HG02763 (cell line): ENCODE data around the gene MCCC1.
A peak's percentile ranks its signal among the peaks of the same experiment; 100 is the strongest.
"Not testable (repeated sequence)": the region's sequence is repeated elsewhere in the genome, so short reads cannot be mapped to it uniquely, and the experiment has no call there.

ENCODE experiments used
- ATAC-seq: cut with Tn5 transposase; IDR thresholded peaks from one replicate; pipeline ENCODE4 v1.9.1; 2021; ENCODE audit warnings: mild to moderate bottlenecking, moderate library complexity; ENCODE audit not compliant: unreplicated experiment

The MCCC1 gene

GRCh38 chr3:182993486-182994201 lies 105.7 kb downstream of the MCCC1 start:
- not testable (repeated sequence) for ATAC-seq

- no peak for ATAC-seq
Observed at GRCh38 chr3:182989566-182989965, 109.7 kb downstream of the MCCC1 start.

DNA sequence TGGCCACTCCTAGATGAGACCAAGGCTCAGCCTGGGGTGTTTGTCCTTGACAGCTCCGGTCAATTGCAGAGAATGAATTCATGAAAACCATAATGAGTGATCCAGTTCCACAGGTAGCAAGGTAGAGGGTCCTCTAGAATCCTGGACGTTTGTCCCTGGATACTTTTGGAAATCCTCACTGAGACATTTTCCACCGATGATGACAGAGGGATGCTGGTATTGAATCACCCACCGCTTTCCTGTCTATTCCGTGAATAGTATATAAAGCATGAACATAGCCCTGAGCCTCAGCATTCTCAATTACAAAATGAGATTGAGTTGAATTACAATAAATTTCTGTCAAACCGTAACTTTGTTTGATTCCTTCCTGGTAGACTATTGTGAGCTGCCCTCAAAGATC lies 113.3 kb downstream of the MCCC1 start:
- ATAC-seq: no peak

GRCh38 chr3:182983876-182984275 lies 115.4 kb downstream of the MCCC1 start:
- no peak for ATAC-seq

DNA sequence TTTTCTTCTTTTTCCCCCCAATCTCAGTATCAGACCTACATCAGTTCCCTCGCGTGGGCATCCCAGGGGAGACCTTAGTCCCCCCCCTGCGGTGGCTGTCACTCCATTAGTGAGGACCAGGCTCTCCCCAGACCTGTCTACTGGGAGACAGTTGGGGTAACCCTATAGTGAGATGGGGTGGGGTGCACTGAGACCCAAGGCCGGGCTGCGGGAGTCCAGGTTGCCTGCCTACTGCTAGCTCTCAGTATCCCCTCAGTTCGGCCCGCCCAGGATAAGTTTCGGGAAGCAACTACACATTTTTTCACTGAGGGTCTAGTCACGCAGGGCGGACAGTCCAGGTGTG lies 118.3 kb downstream of the MCCC1 start:
- ATAC-seq: no peak

DNA sequence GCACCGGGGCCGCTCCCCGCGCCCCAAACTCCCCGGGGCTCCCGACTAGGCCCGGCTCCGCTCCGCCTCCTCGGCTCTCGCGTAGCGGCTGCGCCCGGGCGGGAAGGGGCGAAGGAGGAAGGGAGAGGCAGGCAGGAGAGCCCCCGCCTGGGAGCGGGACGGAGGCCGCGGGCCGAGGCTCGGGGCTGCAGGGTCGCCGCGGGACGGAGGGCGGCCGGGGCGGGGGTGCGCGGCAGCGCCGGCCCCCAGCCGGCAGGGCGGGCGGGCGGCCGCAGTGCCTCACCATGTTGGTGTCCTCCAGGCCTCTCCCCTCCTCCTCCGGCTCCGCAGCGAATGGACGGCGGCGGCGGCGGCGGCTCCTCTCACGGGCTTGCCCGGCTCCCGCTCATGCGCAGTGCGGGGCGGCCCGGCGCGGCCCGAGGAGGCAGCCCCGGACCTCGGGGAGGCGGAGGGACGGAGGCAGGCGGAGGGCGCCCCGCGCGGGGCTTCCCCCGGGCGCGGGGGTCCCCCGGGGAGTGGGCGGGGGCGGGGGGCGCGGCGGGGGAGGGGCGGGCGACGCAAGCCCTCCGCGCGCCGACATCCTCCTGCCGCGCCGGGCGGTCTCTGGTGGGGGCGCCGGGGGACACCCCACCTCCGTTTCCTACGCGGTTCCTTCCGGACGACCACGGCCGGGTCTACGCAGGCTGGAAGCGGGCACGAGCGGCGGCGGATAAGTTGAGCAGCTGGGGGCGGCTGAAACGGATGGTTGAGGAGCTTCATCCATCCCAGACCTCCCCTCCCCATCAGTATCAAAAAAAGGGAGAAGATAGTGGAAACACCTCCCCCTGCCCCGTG lies 118.9 kb downstream of the MCCC1 start, which contains the start of gene DCUN1D1:
DCUN1D1 (minus strand) TSS at position 335 of the 834 bp plus-strand sequence; CDS start at position 286, 49 bp downstream.
- ATAC-seq: peak; percentile 93

DNA sequence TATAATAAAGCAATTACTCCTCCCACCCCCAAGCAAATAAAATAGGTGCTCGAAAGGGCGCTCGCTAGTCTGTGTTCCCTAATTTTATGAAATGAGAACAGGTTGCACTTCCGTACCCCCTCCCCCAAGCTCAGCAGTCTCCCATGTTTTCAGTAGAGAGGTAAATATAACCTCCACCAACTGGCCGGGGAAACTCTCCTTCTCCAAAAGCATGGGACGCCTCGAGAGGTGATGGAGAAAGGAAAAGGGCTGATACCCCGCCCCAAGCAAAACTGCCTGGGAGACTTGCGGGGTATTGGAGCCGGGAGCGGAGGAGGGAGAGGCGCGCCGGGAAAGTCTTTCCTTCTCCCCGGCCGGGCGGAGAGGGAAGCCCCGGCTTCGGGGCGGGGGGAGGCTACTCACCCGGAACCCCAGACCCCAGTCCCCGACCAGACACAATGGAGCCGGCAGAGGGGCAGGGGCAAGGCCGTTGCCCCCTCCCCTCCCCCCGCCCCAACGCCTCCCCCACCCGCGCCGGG lies 119.6 kb downstream of the MCCC1 start:
- peak; percentile 10 for ATAC-seq

GRCh38 chr3:182979103-182979673 lies 120.1 kb downstream of the MCCC1 start:
- no peak for ATAC-seq

- no peak for ATAC-seq
Observed at GRCh38 chr3:182978387-182978786, 120.9 kb downstream of the MCCC1 start.

DNA sequence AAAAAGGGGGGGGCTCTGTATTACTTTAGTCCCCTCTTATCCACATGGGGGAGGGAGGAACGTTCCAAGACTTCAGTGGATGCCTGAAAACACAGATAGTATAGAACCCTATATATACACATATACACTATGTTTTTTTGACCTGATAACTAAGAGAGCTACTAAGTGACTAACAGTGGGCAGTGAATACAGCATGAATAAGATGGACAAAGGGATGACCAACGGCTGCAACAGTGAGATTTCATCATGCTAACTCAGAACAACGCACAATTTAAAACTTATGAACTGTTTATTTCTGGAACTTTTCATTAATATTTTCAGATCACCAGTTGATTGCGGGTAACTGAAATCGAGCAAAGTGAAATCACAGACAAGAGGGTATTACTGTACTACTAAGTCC lies 126.2 kb downstream of the MCCC1 start:
- no peak for ATAC-seq

DNA sequence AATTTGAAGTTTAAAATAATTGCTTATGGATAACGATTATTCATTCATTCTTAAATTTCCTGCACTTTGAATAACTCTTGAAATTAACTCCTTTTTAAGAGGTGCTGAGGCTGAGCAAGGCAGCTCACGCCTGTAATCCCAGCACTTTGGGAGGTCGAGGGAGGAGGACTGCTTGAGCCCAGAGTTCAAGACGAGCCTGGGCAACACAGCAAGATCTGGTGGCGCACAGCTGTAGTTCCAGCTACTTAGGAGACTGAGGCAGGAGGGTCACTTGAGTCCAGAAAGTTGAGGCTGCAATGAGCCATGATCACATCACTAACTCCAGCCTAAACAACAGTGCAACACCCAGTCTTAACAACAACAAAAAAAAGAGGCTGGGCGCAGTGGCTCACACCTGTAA lies 126.9 kb downstream of the MCCC1 start:
- ATAC-seq: no peak

GRCh38 chr3:182971637-182972036 lies 127.7 kb downstream of the MCCC1 start:
- ATAC-seq: no peak

DNA sequence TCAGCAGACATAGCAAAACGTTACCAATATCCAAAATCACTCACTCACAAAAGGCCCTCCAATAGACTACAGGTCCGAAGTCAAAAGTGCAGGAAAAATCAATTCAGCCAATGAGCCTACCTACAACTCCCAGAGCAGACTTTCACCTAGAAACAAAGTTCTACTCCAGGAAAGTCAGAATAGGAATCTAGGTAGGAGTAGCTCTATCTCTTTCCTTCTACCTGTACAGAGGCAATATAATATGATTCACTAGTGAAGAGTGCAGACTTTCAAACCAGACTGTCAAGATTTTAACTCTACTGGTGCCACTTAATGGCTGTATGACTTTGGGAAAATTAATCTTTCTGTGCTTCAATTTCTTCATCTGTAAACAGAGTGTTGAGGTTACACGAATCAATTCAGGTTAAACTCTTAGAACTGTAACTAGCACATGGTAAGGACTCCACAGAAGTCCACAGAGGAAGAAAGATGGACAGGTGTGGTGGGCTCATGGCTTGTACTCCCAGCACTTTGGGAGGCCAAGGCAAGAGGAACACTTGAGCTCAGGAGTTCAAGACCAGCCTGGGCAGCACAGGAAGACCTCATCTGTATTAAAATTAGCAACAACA lies 128.4 kb downstream of the MCCC1 start:
- ATAC-seq: no peak

DNA sequence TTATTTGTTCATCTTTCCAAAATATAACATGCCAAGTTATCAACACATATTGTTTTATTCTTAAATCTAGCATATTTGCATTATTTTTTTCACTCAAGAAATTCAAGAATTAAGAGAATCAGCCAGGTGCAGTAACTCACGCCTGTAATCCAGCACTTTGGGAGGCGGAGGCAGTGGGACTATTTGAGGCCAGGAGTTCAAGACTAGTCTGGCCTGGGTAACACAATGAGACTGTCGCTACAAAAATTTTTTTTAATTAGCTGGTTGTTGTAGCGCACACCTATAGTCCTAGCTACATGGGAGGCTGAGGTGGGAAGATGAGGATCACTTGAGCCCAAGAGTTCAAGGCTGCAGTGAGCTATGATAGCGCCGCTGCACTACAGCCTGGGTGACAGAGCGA lies 129.4 kb downstream of the MCCC1 start:
- no peak for ATAC-seq

DNA sequence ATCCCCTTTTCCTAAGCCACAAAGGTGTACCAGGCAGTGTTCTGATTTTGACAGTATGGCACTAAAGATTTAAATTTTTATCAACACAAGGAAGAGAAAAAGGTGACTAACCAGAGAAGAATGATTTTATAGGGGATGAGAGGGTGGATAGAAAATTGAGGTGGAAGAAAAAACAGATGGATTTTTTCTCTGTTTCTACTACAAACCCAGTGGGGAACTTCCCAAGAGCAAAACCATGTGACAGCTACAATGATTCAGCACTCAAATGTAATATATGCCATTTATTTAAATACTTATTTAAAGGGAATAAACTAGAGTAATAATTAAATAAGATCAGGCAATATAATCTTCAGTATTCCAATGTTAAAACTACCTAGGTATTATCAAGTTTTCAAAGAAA lies 130.0 kb downstream of the MCCC1 start:
- ATAC-seq: no peak

DNA sequence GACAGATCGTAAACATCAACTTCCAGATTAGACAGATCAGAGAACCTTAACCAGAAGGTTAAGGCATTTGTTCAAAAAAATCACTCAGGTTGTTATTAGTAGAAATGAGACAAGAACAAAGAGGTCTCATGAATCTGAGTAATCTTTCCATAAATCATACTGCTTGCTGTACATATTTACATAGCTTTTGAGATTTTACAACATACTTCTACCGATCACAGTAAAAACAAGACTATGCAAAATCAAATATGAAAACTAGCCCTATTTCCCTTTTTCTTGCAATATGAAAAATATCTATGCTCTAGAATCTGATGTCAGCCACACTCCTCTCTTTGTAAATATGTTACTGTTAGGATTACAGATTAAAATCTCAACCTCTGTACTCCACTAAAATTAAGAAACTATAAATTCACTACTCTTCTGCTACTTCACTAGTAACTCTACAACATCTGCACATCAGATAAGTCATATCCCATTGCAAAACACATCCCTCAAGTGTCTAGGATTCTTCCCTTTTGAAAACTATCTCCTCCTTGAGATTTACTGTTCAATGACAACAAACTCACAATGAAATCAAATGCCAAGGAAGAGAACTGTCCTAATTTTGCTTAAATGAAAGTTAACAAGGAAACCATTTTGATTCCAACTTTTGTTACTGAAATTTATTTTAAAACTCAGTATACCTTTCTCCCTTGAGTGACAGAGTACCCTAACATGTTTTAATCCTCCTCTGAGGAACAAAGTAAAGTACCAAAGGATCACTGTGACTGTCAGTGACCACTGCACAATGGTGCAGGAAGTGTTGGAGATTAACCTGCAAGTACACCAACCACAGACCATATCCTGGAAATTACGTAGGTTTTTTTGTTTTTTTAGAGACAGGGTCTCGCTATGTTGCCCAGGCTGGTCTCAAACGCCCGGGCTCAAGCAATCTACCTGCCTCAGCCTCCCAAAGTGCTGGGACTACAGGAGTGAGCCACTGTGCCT lies 131.8 kb downstream of the MCCC1 start:
- peak; percentile 41 for ATAC-seq

DNA sequence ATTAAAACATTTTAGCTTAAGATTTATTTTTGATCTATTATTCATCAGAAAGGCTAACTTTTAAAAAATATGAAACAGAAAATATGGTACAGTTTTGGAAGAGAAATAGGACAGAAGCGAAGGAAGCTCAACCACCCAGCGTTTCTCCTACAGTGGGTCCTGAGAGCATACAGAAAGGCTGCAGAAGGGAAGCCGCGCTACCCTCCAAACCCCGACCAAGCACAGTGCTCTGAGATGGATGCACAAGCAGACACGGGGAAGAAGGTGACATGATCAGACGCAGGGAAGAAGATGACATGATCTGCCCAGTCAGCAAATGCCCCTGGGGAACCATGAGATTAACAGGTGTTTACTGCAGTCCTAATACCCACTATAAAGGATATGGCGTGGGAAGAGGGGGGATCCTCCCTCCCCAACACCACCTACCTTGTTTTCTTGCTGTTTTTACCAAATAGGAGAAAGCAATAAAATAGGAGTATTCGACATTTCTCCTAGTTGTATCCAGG lies 133.4 kb downstream of the MCCC1 start:
- no peak for ATAC-seq
